GM23338 (cell line): ENCODE data around the gene ANTXR1. TPM values are rescaled to one million over a fixed set of nuclear protein-coding genes. Genes with fewer than 3 reads are reported as not detected.

Experiments used
- ATAC-seq: fragments of 200-7000 bp; cut with Tn5 transposase; 3 replicates; pipeline ENCODE4 v1.9.1; 2020
- DNase-seq: peaks from one replicate; pipeline ENCODE4 v3.0.0-alpha.2; 2015; ENCODE audit warnings: low spot score
- H2AFZ ChIP-seq: fragments of 200-600 bp; sonication (generic); 2 replicates; pipeline ENCODE4 v1.8.0; 2016; ENCODE audit warnings: antibody characterized with exemption, mild to moderate bottlenecking, moderate library complexity
- H3F3A ChIP-seq: fragments of 200-600 bp; sonication (generic); replicated peaks from 2 replicates; pipeline ENCODE4 v1.8.0; 2017; ENCODE audit warnings: antibody characterized with exemption, mixed run types, low read depth
- H3K27ac ChIP-seq: fragments of 200-600 bp; sonication (generic); 2 replicates; pipeline ENCODE4 v1.6.1; 2016; ENCODE audit warnings: low read depth
- H3K27me3 ChIP-seq: fragments of 200-600 bp; sonication (generic); 2 replicates; pipeline ENCODE4 v1.8.0; 2016; ENCODE audit warnings: mild to moderate bottlenecking, mixed run types, moderate library complexity; ENCODE audit not compliant: insufficient read depth
- H3K36me3 ChIP-seq: fragments of 200-600 bp; sonication (generic); 2 replicates; pipeline ENCODE4 v1.8.0; 2016; ENCODE audit warnings: mild to moderate bottlenecking; ENCODE audit not compliant: insufficient read depth
- H3K4me1 ChIP-seq: fragments of 200-600 bp; sonication (generic); 2 replicates; pipeline ENCODE4 v1.8.0; 2016; ENCODE audit warnings: mild to moderate bottlenecking, moderate library complexity; ENCODE audit not compliant: insufficient read depth
- H3K4me2 ChIP-seq: fragments of 200-600 bp; sonication (generic); 2 replicates; pipeline ENCODE4 v1.7.1; 2017; ENCODE audit warnings: mixed run types
- H3K4me3 ChIP-seq: fragments of 200-600 bp; sonication (generic); 2 replicates; pipeline ENCODE4 v1.6.1; 2016; ENCODE audit warnings: mixed run types
- H3K79me2 ChIP-seq: fragments of 200-600 bp; sonication (generic); replicated peaks from 2 replicates; pipeline ENCODE4 v1.8.0; 2017; ENCODE audit warnings: mild to moderate bottlenecking; ENCODE audit not compliant: insufficient read depth
- H3K9me2 ChIP-seq: fragments of 200-600 bp; sonication (generic); 2 replicates; pipeline ENCODE4 v1.8.0; 2017; ENCODE audit not compliant: insufficient read depth
- H4K20me1 ChIP-seq: fragments of 200-600 bp; sonication (generic); replicated peaks from 2 replicates; pipeline ENCODE4 v1.8.0; 2017; ENCODE audit warnings: mild to moderate bottlenecking; ENCODE audit not compliant: insufficient read depth
- H3K27ac Mint-ChIP-seq: 2 replicates; pipeline ENCODE4 v1.8.0; 2020; ENCODE audit warnings: inconsistent platforms, mild to moderate bottlenecking, moderate library complexity, mixed read lengths
- H3K27me3 Mint-ChIP-seq: 3 replicates; pipeline ENCODE4 v1.8.0; 2022; ENCODE audit warnings: low read depth, mild to moderate bottlenecking, moderate library complexity, mixed read lengths, inconsistent platforms; ENCODE audit not compliant: insufficient read depth, poor library complexity
- H3K36me3 Mint-ChIP-seq: 3 replicates; pipeline ENCODE4 v1.8.0; 2021; ENCODE audit warnings: low read depth, mild to moderate bottlenecking, inconsistent platforms, moderate library complexity, mixed read lengths
- H3K4me1 Mint-ChIP-seq: 3 replicates; pipeline ENCODE4 v1.8.0; 2020; ENCODE audit warnings: mild to moderate bottlenecking, inconsistent platforms, mixed read lengths
- H3K4me3 Mint-ChIP-seq: 3 replicates; pipeline ENCODE4 v1.8.0; 2021; ENCODE audit warnings: moderate library complexity, mild to moderate bottlenecking, inconsistent platforms, mixed read lengths
- H3K9me3 Mint-ChIP-seq: 3 replicates; pipeline ENCODE4 v1.8.0; 2020; ENCODE audit warnings: moderate library complexity, mild to moderate bottlenecking, inconsistent platforms, mixed read lengths
- CREB1 ChIP-seq: fragments of 250-450 bp; sonication (Bioruptor Pico); IDR thresholded peaks from 2 replicates; pipeline ENCODE4 v1.5.0; 2020; ENCODE audit warnings: low read depth, mild to moderate bottlenecking, moderate library complexity
- EZH2 ChIP-seq: fragments of 200-600 bp; sonication (generic); IDR thresholded peaks from one replicate; pipeline ENCODE4 v1.8.0; 2017; ENCODE audit warnings: antibody characterized with exemption, mild to moderate bottlenecking, low read depth; ENCODE audit not compliant: unreplicated experiment
- EZH2phosphoT487 ChIP-seq: fragments of 200-600 bp; sonication (generic); IDR thresholded peaks from one replicate; pipeline ENCODE4 v1.8.1; 2018; ENCODE audit warnings: antibody characterized with exemption; ENCODE audit not compliant: unreplicated experiment
- JUNB ChIP-seq: IDR thresholded peaks from one replicate; pipeline ENCODE4 v1.6.1; 2016; ENCODE audit warnings: antibody characterized with exemption; ENCODE audit not compliant: unreplicated experiment
- NANOG ChIP-seq: IDR thresholded peaks from 2 replicates; pipeline ENCODE4 v1.6.1; 2016; ENCODE audit warnings: antibody characterized with exemption, borderline replicate concordance
- POLR2AphosphoS5 ChIP-seq: IDR thresholded peaks from 2 replicates; pipeline ENCODE4 v1.6.1; 2016; ENCODE audit warnings: antibody characterized with exemption, low read depth
- REST ChIP-seq: IDR thresholded peaks from one replicate; pipeline ENCODE4 v1.6.1; 2018; ENCODE audit warnings: antibody characterized with exemption; ENCODE audit not compliant: unreplicated experiment
- STAT1 ChIP-seq: IDR thresholded peaks from one replicate; pipeline ENCODE4 v1.6.1; 2016; ENCODE audit warnings: antibody characterized with exemption; ENCODE audit not compliant: unreplicated experiment
- ZNF331 ChIP-seq: fragments of 250-450 bp; sonication (Bioruptor Pico); IDR thresholded peaks from 2 replicates; pipeline ENCODE4 v1.5.0; 2020; ENCODE audit warnings: low read depth, mild to moderate bottlenecking, moderate library complexity
- ZNF462 ChIP-seq: fragments of 250-450 bp; sonication (Bioruptor Pico); IDR thresholded peaks from 2 replicates; pipeline ENCODE4 v1.5.0; 2020; ENCODE audit warnings: mild to moderate bottlenecking, moderate library complexity
- polyA plus RNA-seq: library from polyadenylated mRNA; unstranded; fragments of >200 nt; fragmentation: Nextera tagmentation; extraction: Ambion mirVana; gene quantifications from 2 replicates; pipeline ENCODE4 v1.2.1, GENCODE V29; 2016
- total RNA-seq: library from RNA; depleted of rRNA; stranded (reverse); fragments of >200 nt; shearing (Covaris generic); gene quantifications from 2 replicates; pipeline ENCODE4 v1.2.3, GENCODE V29; 2014
- TF ChIP-seq, protein P1 (sequence below): IDR thresholded peaks from 2 replicates; pipeline ENCODE4 v1.6.1; 2016; ENCODE audit warnings: antibody characterized with exemption

ANTXR1 gene
- total and polyA plus RNA-seq, 2 experiments from 2014 or later = 16.1 to 23.1 TPM

GRCh38 chr2:69278366-69278765 lies 265.4 kb downstream of the ANTXR1 start:
- no peaks in the 10 kb centered on the region for H3K36me3 ChIP-seq
- no peak overlapping the region for H2AFZ ChIP-seq
- ATAC-seq (no peak), DNase-seq (no peak)
- H4K20me1 ChIP-seq = no peaks in the 10 kb centered on the region
- no peak overlapping the region for H3K27ac ChIP-seq
- no peaks in the 10 kb centered on the region for H3K36me3 Mint-ChIP-seq
- H3K4me2 ChIP-seq = no peak overlapping the region
- no peaks in the 10 kb centered on the region for H3K79me2 ChIP-seq
- TF ChIP-seq EZH2phosphoT487 = no peak
- no peak for TF ChIP-seq EZH2
- no peak for TF ChIP-seq ZNF331 (CRISPR knock-in tag)
- no peak for TF ChIP-seq REST
- H3K27ac Mint-ChIP-seq = no peak overlapping the region
- H3K4me3 ChIP-seq = no peak overlapping the region
- peaks cover 3% of the 10 kb centered on the region; the same call in 1 of the 2 replicates for H3K4me1 ChIP-seq
- H3K27me3 Mint-ChIP-seq = peaks cover 2% of the 10 kb centered on the region
- H3F3A ChIP-seq = no peaks in the 10 kb centered on the region
- no peaks in the 10 kb centered on the region for H3K27me3 ChIP-seq
- no peaks in the 10 kb centered on the region for H3K9me2 ChIP-seq
- no peaks in the 10 kb centered on the region; the same call in 2 of the 3 replicates for H3K4me1 Mint-ChIP-seq
- no peaks in the 10 kb centered on the region for H3K9me3 Mint-ChIP-seq
- H3K4me3 Mint-ChIP-seq = no peak overlapping the region

- no peaks in the 10 kb centered on the region for H3K27me3 ChIP-seq
- no peak overlapping the region for H2AFZ ChIP-seq
- H3K9me2 ChIP-seq = no peaks in the 10 kb centered on the region
- ATAC-seq (no peak), DNase-seq (no peak)
- H3K4me1 Mint-ChIP-seq = no peaks in the 10 kb centered on the region
- H3K27ac Mint-ChIP-seq = no peak overlapping the region
- no peak overlapping the region for H3K4me3 ChIP-seq
- H3K9me3 Mint-ChIP-seq = no peaks in the 10 kb centered on the region
- H3K36me3 ChIP-seq = no peaks in the 10 kb centered on the region
- H3K4me3 Mint-ChIP-seq = no peak overlapping the region
- H3K79me2 ChIP-seq = no peaks in the 10 kb centered on the region
- H3F3A ChIP-seq = no peaks in the 10 kb centered on the region
- no peak overlapping the region for H3K27ac ChIP-seq
- H3K36me3 Mint-ChIP-seq = no peaks in the 10 kb centered on the region
- H3K4me1 ChIP-seq = peaks cover 3% of the 10 kb centered on the region; the same call in 1 of the 2 replicates
- no peak overlapping the region for H3K4me2 ChIP-seq
- peaks cover 2% of the 10 kb centered on the region for H3K27me3 Mint-ChIP-seq
- no peaks in the 10 kb centered on the region for H4K20me1 ChIP-seq
- TF ChIP-seq NANOG = no peak
- no peak for TF ChIP-seq EZH2
- no peak for TF ChIP-seq EZH2phosphoT487
- TF ChIP-seq JUNB = no peak
- TF ChIP-seq, protein P1, sequence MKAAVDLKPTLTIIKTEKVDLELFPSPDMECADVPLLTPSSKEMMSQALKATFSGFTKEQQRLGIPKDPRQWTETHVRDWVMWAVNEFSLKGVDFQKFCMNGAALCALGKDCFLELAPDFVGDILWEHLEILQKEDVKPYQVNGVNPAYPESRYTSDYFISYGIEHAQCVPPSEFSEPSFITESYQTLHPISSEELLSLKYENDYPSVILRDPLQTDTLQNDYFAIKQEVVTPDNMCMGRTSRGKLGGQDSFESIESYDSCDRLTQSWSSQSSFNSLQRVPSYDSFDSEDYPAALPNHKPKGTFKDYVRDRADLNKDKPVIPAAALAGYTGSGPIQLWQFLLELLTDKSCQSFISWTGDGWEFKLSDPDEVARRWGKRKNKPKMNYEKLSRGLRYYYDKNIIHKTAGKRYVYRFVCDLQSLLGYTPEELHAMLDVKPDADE = no peak
- TF ChIP-seq POLR2AphosphoS5 = no peak
- TF ChIP-seq STAT1 = no peak
- no peak for TF ChIP-seq ZNF462 (CRISPR knock-in tag)
- TF ChIP-seq CREB1 (CRISPR knock-in tag) = no peak
- TF ChIP-seq ZNF331 (CRISPR knock-in tag) = no peak
Observed at GRCh38 chr2:69279211-69279610, 266.2 kb downstream of the ANTXR1 start.
